HuH-7 (cell line): ENCODE measurements around the gene ERP44.
"Not testable (repeated sequence)": the region's sequence is repeated elsewhere in the genome, so short reads cannot be mapped to it uniquely, and the experiment has no call there.

Source experiments
- DNase-seq: peaks from one replicate; pipeline ENCODE4 v3.0.0; 2011; ENCODE audit warnings: low spot score

Gene ERP44

GRCh38 chr9:100067990-100068389, 30.8 kb downstream of the ERP44 start:
- DNase-seq, result not testable (repeated sequence)

- DNase-seq, result no peak
These were observed 32.3 kb downstream of the ERP44 start for GRCh38 chr9:100066539-100066938.

- no peak for DNase-seq
These were observed 33.8 kb downstream of the ERP44 start for GRCh38 chr9:100064872-100065581.

DNA sequence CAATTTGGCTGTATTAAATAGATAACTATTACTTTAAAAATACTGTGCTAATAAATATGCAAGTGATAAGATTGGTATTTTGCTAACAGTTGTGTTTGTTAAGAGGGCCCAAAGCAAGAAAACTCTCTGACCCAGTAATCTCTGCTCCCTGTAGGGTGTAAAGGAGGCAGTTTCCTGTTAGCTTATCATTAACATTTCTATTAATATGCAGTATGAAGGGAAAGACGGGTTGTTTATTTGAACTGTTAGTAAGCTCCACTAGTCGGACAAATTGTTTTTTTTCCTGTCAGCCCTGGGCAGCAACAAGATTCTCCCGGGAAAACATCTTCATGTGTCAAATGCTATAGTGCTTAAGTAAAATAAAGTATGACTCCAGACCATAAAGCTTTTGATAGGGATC, 35.6 kb downstream of the ERP44 start:
- DNase-seq, result peak; percentile 10

DNA sequence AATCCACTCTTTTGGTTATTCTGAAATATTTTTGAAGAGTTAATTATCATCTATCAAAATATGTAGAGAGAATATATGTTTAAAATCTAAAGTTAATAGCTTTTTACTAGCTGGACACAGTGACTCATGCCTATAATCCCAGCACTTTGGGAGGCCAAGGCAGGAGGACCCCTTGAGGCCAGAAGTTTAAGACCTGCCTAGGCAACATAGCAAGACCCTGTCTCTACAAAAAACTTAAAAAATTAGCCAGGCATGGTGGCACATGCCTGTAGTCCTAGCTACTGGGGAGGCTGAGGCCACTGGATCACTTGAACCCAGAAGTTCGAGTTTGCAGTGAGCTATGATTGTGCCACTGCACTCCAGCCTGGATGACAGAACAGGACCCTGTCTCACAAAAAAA, 36.1 kb downstream of the ERP44 start:
- DNase-seq, result not testable (repeated sequence)

DNA sequence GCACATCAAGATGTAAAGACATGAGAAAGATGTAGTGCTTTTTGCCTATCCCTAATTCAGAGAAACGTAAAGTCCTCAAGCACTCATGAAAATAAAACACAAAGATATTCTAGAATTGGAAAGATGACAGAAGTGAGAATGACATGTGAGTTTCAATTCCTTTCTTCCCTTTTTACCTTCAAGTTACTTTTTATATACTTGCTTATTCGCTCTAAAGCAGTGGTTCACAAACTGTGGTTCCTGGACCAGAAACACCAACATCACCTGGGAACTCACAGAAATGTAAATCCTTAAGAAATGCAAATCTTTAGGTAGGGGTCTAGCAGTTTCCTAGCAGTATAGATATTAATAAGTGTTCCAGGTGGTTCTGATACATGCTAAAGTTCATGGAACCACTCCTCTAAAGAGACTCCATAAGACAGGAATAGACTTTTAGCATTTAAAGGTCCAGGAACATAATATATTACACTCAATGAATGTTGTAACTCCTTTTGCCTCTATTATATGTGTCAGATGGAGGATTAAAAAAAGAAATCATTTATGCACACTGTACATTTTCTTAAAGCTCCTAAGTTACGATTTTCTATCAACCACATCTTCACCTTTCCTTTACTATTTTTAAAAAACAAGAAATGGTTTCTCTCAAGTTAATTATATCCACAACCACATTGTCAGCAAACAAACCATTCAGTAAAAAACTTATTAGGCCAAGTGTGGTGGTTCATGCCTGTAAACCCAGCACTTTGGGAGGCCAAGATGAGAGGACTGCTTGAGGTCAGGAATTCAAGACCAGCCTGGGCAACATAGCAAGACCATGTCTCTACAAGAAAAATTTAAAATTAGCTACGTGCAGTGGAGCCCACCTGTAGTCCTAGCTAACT, 39.9 kb downstream of the ERP44 start:
- no peak for DNase-seq

- DNase-seq, result no peak
These were observed 41.2 kb downstream of the ERP44 start for GRCh38 chr9:100057624-100058023.

- no peak for DNase-seq
These were observed 42.2 kb downstream of the ERP44 start for GRCh38 chr9:100056561-100056960.

DNA sequence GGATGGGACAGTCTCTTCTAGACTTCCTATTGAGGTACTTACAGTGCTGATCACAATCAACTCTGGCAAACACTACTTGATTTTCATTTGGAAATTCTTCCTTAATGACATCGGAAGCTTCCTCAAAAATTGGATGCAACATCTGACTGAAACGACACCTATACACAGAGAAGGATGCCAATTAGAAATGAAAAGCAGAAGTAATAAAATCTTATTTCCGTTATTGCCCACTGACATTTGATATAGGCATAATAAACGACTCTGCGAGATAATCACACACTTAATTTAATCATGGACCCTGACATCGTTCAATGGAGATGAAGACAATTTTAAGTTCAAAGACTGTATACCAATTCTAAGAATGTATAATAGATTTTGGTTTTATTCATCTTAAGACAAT, 46.4 kb downstream of the ERP44 start:
- DNase-seq, result no peak

DNA sequence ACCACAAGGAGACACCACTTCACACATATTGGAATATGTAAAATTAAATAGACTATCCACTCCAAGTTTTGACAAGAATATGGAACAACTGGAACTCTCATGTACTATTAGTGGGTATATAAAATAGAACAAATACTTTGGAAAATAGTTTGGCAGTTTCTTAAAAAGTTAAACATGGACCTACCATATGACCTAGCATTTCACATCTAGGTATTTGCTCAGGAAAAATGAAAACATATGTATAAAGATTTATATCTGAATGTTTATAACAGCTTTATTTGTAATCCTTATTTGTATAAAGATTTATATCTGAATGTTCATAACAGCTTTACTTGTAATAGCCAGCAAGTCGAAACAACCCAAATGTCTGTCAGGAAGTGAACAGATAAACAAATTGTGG, 49.2 kb downstream of the ERP44 start:
- DNase-seq, result no peak

GRCh38 chr9:100038472-100038871, 60.3 kb downstream of the ERP44 start:
- no peak for DNase-seq

- DNase-seq, result no peak
These were observed 64.8 kb downstream of the ERP44 start for GRCh38 chr9:100033877-100034551.

DNA sequence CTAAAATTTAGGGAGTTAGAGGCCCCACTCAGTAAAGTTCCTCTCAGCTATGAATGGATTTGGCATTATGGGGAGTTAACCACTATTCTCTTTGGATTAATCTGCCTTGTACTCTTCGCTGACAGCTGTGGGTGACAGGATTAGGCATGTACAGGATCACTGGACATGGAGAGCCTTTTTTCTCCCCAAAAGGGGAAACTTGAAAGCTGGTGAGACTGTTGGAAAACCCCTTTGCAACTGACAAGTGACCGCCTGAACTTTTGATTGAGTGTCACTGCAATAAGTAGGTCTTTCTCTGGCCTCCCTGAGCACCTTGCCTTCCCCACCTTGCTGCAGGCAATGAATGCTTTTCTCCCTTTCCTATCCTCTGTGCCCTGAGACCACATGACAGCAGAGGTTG, 68.3 kb downstream of the ERP44 start:
- DNase-seq, result no peak

- DNase-seq, result no peak
These were observed 69.5 kb downstream of the ERP44 start for GRCh38 chr9:100029251-100029650.

DNA sequence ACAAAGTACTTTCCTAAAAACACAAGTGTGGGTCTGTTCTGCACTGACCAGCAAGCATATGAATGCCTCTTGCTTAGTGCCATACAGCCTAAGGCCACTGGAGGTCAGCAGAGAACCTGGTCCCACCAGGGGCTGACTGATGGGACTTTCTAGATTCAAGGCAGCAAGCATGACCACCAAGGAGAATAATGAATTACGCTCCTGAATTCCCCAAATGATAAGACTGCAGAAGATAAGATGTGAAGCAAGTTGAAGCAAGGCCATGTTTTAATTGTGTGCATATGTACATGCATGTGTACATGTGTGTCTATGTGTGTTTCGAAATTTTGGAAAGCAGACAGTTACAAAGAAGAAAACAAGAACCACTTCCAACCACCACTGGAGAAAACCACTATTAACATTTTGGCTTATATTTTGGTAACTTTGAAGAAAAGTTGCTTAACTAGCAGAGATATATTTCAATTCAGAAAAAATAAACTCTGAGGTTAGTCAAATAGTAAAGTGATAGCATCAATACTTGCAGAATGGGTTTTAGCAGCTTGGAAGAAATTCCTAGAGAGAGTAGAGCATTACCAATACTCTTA, 70.5 kb downstream of the ERP44 start:
- DNase-seq, result peak; percentile 46

DNA sequence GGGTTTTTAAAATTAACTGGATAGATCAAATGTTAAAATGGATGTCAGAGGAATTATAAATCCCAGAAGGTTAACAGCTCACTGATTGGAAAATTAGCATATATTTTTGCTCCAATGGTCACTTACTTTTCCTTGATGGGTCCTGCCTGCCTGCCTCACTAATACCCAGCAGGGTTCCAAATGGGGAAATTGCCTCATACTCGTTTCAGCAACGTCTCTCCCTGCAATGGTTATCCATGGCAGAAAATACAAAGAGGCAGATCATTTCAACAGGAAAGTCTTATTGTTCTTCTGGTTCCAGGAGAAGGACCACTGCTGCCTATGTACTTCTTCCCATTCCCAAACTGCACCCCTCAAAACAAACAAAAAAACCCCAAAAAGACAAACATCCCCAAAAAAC, 71.3 kb downstream of the ERP44 start:
- no peak for DNase-seq

- DNase-seq, result no peak
These were observed 76.9 kb downstream of the ERP44 start for GRCh38 chr9:100021931-100022330.

GRCh38 chr9:100020121-100020795, 78.5 kb downstream of the ERP44 start:
- no peak for DNase-seq

GRCh38 chr9:100019541-100019940, 79.3 kb downstream of the ERP44 start:
- no peak for DNase-seq

DNA sequence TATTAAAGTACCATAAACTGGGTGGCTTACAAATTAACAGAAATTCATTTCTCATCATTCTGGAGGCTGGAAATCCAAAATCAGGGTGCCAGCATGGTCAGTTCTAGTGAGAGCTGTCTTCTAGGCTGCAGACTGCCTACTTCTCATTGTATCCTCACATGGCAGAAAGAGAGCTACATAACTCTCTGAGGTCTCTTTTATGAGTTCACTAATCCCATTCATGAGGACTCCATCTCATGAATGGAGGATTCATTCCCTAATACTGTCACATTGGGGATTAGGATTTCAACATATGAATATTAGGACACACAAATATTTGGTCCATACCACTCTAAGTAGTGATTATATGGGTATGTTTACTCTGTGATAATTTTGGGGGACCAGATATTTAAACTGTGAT, 84.0 kb downstream of the ERP44 start:
- no peak for DNase-seq

GRCh38 chr9:100013573-100013972, 85.2 kb downstream of the ERP44 start:
- DNase-seq, result no peak

DNA sequence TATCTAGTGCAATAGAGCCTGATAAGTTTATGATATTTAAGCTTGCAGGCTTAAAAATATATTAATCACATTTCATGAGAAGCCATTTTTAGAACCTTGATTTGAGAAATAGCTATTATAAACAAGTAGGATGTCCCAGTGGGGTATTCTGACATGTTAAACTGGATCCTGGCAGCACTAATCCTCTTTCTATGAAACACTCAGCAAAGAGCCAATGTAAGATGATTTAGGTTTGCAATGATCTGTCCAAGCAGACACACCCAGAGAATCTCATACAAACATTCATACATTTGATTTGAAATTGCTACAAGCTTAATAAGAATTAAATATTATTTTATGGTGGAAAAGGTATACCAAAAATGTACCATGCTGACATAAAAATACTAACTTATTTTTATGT, 86.5 kb downstream of the ERP44 start:
- no peak for DNase-seq
